Natural killer cell treated with Interleukin-12 subunit alpha and Interleukin-12 subunit beta and Interleukin-15 and Interleukin-18, amount 100 ng/mL, for 72 hours (primary cell): ENCODE results near the gene ODF2L. TPM values are rescaled to one million over a fixed set of nuclear protein-coding genes. Genes with fewer than 3 reads are reported as not detected.

Experiments used
- ATAC-seq, 2 donors: fragments of 150-1000 bp; cut with Tn5 transposase in 1 of 2; sonication (Bioruptor Pico), chemical (Tn5 transposase) in 1 of 2; 2 replicates each; pipeline ENCODE4 v1.10.0; 2021
- DNase-seq: peaks from one replicate; pipeline ENCODE4 v3.0.0; 2022; ENCODE audit warnings: low spot score
- H3K27ac Mint-ChIP-seq, 2 donors: 1 replicate in 1 of 2; 2 replicates in 1 of 2; pipeline ENCODE4 v1.8.0; 2022; ENCODE audit warnings: mixed read lengths in 2 of 2, mild to moderate bottlenecking in 1 of 2, moderate library complexity in 1 of 2
- H3K27me3 Mint-ChIP-seq, 2 donors: 1 replicate in 1 of 2; 2 replicates in 1 of 2; pipeline ENCODE4 v1.8.0; 2022; ENCODE audit warnings: mixed read lengths in 2 of 2
- H3K36me3 Mint-ChIP-seq: one replicate; pipeline ENCODE4 v1.8.0; 2022; ENCODE audit warnings: mixed read lengths
- H3K4me1 Mint-ChIP-seq, 2 donors: 1 replicate in 1 of 2; 2 replicates in 1 of 2; pipeline ENCODE4 v1.8.0; 2022; ENCODE audit warnings: low read depth in 2 of 2, mixed read lengths in 2 of 2, mild to moderate bottlenecking in 1 of 2
- H3K4me3 Mint-ChIP-seq: one replicate; pipeline ENCODE4 v1.8.0; 2022; ENCODE audit warnings: mixed read lengths
- H3K9me3 Mint-ChIP-seq: 2 replicates; pipeline ENCODE4 v1.8.0; 2022; ENCODE audit warnings: mixed read lengths
- total RNA-seq, 2 donors: library from RNA; stranded (reverse); gene quantifications; one replicate each; pipeline ENCODE4 v1.2.3, GENCODE V29; 2022

The ODF2L gene
- total RNA-seq, 2 donors from 2014 or later, result 35.4 to 36.6 TPM

GRCh38 chr1:86325264-86325663, 70.9 kb downstream of the ODF2L start:
- Mint-ChIP-seq H3K4me3 (no peak overlapping the region), H3K4me1 (no peaks in the 10 kb centered on the region), H3K27me3 (peaks cover 4 to 5% of the 10 kb centered on the region in 2 donors), H3K27ac (no peak overlapping the region), H3K36me3 (no peaks in the 10 kb centered on the region), H3K9me3 (no peaks in the 10 kb centered on the region)
- no peak for DNase-seq
- no peak for ATAC-seq

- ATAC-seq (no peak), DNase-seq (no peak)
- H3K36me3 Mint-ChIP-seq, result no peaks in the 10 kb centered on the region
- no peaks in the 10 kb centered on the region for H3K4me1 Mint-ChIP-seq
- H3K27ac Mint-ChIP-seq, result no peak overlapping the region
- no peaks in the 10 kb centered on the region for H3K9me3 Mint-ChIP-seq
- H3K4me3 Mint-ChIP-seq, result no peak overlapping the region
- H3K27me3 Mint-ChIP-seq, result peaks cover 0 to 4% of the 10 kb centered on the region in 2 donors
Observed at GRCh38 chr1:86324130-86324822, 71.8 kb downstream of the ODF2L start.

GRCh38 chr1:86322241-86322640, 73.9 kb downstream of the ODF2L start:
- Mint-ChIP-seq H3K27me3 (peaks cover 0 to 1% of the 10 kb centered on the region in 2 donors), H3K36me3 (no peaks in the 10 kb centered on the region), H3K4me1 (no peaks in the 10 kb centered on the region), H3K27ac (no peak overlapping the region), H3K4me3 (no peak overlapping the region), H3K9me3 (no peaks in the 10 kb centered on the region)
- DNase-seq (no peak), ATAC-seq (no peak)

DNA sequence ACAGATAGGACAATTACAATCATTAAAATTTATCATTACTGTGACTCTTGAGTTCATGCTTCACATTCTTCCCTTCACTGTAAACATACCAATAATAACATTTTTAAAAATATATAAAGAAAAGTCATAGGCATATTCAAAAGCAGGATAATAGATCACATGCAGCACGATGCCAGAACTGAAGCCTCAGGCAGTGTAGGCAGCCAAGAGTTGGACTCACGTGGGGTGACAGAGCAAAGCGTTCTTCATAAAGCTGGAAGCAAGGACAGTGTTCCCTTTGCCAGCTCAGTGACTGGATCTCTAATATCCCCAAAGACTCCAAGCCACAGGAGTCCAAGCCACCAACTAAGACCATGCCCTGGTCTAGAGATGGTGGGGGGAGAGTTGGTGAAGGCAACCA, 77.7 kb downstream of the ODF2L start:
- Mint-ChIP-seq H3K4me3 (no peak overlapping the region), H3K27me3 (no peaks in the 10 kb centered on the region), H3K9me3 (no peaks in the 10 kb centered on the region), H3K36me3 (no peaks in the 10 kb centered on the region), H3K4me1 (no peaks in the 10 kb centered on the region), H3K27ac (no peak overlapping the region)
- ATAC-seq (no peak), DNase-seq (no peak)

DNA sequence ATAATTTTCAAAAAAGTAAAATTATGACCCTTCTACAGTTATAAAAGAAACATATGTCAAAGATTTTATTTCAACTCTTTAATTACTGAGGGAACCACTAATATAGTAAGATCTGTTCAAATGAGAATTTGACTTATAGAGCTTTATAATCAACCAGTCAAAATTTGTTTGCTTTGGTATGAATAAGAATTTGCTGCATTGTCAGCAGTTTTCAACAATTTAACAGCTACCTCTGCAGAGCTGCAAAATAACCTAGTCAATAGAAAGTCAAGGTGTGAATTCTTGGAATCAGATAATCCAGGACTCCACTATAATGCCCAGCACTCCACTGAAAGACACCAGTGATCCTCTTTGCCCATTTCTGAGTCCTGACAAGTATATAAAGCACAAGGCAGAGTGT, 78.2 kb downstream of the ODF2L start:
- H3K27me3 Mint-ChIP-seq, result no peaks in the 10 kb centered on the region
- H3K4me3 Mint-ChIP-seq, result no peak overlapping the region
- H3K27ac Mint-ChIP-seq, result no peak overlapping the region
- DNase-seq (no peak), ATAC-seq (no peak)
- no peaks in the 10 kb centered on the region for H3K36me3 Mint-ChIP-seq
- no peaks in the 10 kb centered on the region for H3K4me1 Mint-ChIP-seq
- H3K9me3 Mint-ChIP-seq, result no peaks in the 10 kb centered on the region

- Mint-ChIP-seq H3K9me3 (peaks cover 7% of the 10 kb centered on the region), H3K36me3 (peaks cover 1% of the 10 kb centered on the region), H3K4me1 (no peaks in the 10 kb centered on the region), H3K27ac (no peak overlapping the region), H3K27me3 (peaks cover 0 to 3% of the 10 kb centered on the region in 2 donors), H3K4me3 (no peak overlapping the region)
- DNase-seq (no peak), ATAC-seq (no peak)
Observed at GRCh38 chr1:86305731-86306130, 90.4 kb downstream of the ODF2L start.

DNA sequence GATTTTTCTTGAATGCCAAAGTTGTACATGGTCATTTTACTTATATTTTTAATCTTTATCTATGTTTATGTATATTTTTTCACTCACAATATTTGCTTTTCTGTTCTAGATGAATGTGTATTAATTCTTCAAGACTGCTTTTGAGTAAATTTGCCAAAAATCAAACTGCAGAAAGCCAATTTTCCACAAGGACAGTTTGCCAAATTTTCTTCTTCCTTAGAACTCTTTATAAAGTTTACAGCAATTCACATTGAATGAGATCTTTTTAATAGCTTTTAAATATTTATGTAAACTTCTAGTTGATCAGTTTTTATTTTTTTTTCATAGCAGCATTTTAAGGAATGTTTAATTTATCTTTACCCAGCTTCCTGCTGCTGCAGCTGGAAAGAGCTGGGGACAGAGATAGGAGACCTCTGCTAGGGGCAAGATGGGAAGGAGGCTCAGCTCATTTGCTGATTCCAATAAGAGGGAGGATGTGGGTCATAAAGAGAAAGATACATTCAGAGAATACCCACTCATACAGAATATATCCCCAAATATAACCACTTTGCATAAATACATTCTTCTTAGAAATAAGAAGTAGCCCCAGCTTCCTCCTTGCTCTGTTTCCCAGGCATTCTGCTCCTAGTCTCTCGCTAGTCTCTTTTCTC, 93.0 kb downstream of the ODF2L start:
- DNase-seq (no peak), ATAC-seq (no peak)
- Mint-ChIP-seq H3K36me3 (peaks cover 16% of the 10 kb centered on the region), H3K4me1 (no peaks in the 10 kb centered on the region), H3K9me3 (peaks cover 18% of the 10 kb centered on the region), H3K27me3 (peaks cover 3 to 11% of the 10 kb centered on the region in 2 donors), H3K27ac (no peak overlapping the region), H3K4me3 (no peak overlapping the region)

Other genes starting within 250 kb of the ODF2L start
- not detected for gene COL24A1, start 239.6 kb downstream of the ODF2L start, total RNA-seq
- gene CLCA2, start 27.8 kb upstream of the ODF2L start, total RNA-seq, result not detected
- gene CLCA1, start 72.6 kb upstream of the ODF2L start, total RNA-seq, result not detected
- not detected for gene CLCA4, start 150.8 kb upstream of the ODF2L start, total RNA-seq